SK-N-SH treated with all-trans-retinoic acid at 6 μM for 48 hours (cell line): Measurements from ENCODE around the gene ADAMTS10.
"Not testable (repeated sequence)": the region's sequence is repeated elsewhere in the genome, so short reads cannot be mapped to it uniquely, and the experiment has no call there.

Experiments
- ATAC-seq: fragments of 200-7000 bp; cut with Tn5 transposase; 3 replicates; pipeline ENCODE4 v1.9.1; 2020; ENCODE audit warnings: mild to moderate bottlenecking, moderate library complexity
- ARNTL ChIP-seq: fragments of 450-650 bp; formaldehyde crosslinking; IDR thresholded peaks from 2 replicates; pipeline ENCODE4 v1.5.0; 2020; ENCODE audit warnings: low read depth, mild to moderate bottlenecking, moderate library complexity, borderline replicate concordance
- BACH2 ChIP-seq: fragments of 250-450 bp; sonication (Bioruptor Pico); IDR thresholded peaks from 2 replicates; pipeline ENCODE4 v1.9.0; 2021; ENCODE audit warnings: mild to moderate bottlenecking, borderline replicate concordance
- CSDC2 ChIP-seq: fragments of 250-450 bp; sonication (Bioruptor Pico); IDR thresholded peaks from 2 replicates; pipeline ENCODE4 v1.5.0; 2020; ENCODE audit warnings: mild to moderate bottlenecking, moderate library complexity
- ESRRG ChIP-seq: fragments of 250-450 bp; sonication (Bioruptor Pico); IDR thresholded peaks from 2 replicates; pipeline ENCODE4 v1.6.1; 2021; ENCODE audit warnings: mild to moderate bottlenecking
- GLIS3 ChIP-seq: fragments of 250-450 bp; sonication (Bioruptor Pico); IDR thresholded peaks from 2 replicates; pipeline ENCODE4 v1.5.0; 2020; ENCODE audit warnings: mild to moderate bottlenecking, moderate library complexity
- ISL1 ChIP-seq: fragments of 250-450 bp; sonication (Bioruptor Pico); IDR thresholded peaks from 2 replicates; pipeline ENCODE4 v2.1.2; 2022; ENCODE audit warnings: mild to moderate bottlenecking, moderate library complexity
- OSR1 ChIP-seq: fragments of 250-450 bp; sonication (Bioruptor Pico); IDR thresholded peaks from 2 replicates; pipeline ENCODE4 v1.8.0; 2022; ENCODE audit warnings: moderate library complexity, mild to moderate bottlenecking, inconsistent platforms
- RARB ChIP-seq: fragments of 250-450 bp; sonication (Bioruptor Pico); IDR thresholded peaks from 2 replicates; pipeline ENCODE4 v1.8.0; 2021; ENCODE audit warnings: mild to moderate bottlenecking, moderate library complexity
- SNAI2 ChIP-seq: fragments of 250-450 bp; sonication (Bioruptor Pico); IDR thresholded peaks from 2 replicates; pipeline ENCODE4 v1.5.0; 2020; ENCODE audit warnings: mild to moderate bottlenecking, moderate library complexity
- TCF4 ChIP-seq: fragments of 250-450 bp; sonication (Bioruptor Pico); IDR thresholded peaks from 2 replicates; pipeline ENCODE4 v1.8.0; 2021; ENCODE audit warnings: mild to moderate bottlenecking, moderate library complexity, borderline replicate concordance
- TOX ChIP-seq: fragments of 250-450 bp; sonication (Bioruptor Pico); IDR thresholded peaks from 2 replicates; pipeline ENCODE4 v1.8.0; 2021; ENCODE audit warnings: mild to moderate bottlenecking, moderate library complexity, borderline replicate concordance
- ZC3H10 ChIP-seq: fragments of 250-450 bp; sonication (Bioruptor Pico); IDR thresholded peaks from 2 replicates; pipeline ENCODE4 v1.5.1; 2021; ENCODE audit warnings: mild to moderate bottlenecking, moderate library complexity
- ZFP3 ChIP-seq: fragments of 250-450 bp; sonication (Bioruptor Pico); IDR thresholded peaks from 2 replicates; pipeline ENCODE4 v1.5.0; 2020; ENCODE audit warnings: mild to moderate bottlenecking, moderate library complexity
- ZNF565 ChIP-seq: fragments of 450-650 bp; formaldehyde crosslinking; conservative IDR thresholded peaks from 2 replicates; pipeline ENCODE4 v1.5.0; 2020; ENCODE audit warnings: low read depth, mild to moderate bottlenecking, moderate library complexity
- ZNF70 ChIP-seq: fragments of 450-650 bp; formaldehyde crosslinking; IDR thresholded peaks from 2 replicates; pipeline ENCODE4 v1.5.0; 2020; ENCODE audit warnings: mild to moderate bottlenecking, moderate library complexity
- ZNF8 ChIP-seq: fragments of 450-650 bp; formaldehyde crosslinking; IDR thresholded peaks from 2 replicates; pipeline ENCODE4 v1.5.0; 2020; ENCODE audit warnings: mild to moderate bottlenecking, moderate library complexity
- TF ChIP-seq, protein P1 (sequence below): fragments of 250-450 bp; sonication (Bioruptor Pico); IDR thresholded peaks from 2 replicates; pipeline ENCODE4 v1.5.1; 2021; ENCODE audit warnings: mild to moderate bottlenecking, moderate library complexity
- TF ChIP-seq, protein P2 (sequence below): fragments of 250-450 bp; sonication (Bioruptor Pico); IDR thresholded peaks from 2 replicates; pipeline ENCODE4 v1.8.0; 2020; ENCODE audit warnings: mild to moderate bottlenecking, moderate library complexity, borderline replicate concordance
- TF ChIP-seq, protein P3 (sequence below): fragments of 250-450 bp; sonication (Bioruptor Pico); IDR thresholded peaks from 2 replicates; pipeline ENCODE4 v1.8.0; 2021; ENCODE audit warnings: low read depth, mild to moderate bottlenecking, moderate library complexity, borderline replicate concordance
- TF ChIP-seq, protein P4 (sequence below): fragments of 250-450 bp; sonication (Bioruptor Pico); IDR thresholded peaks from 2 replicates; pipeline ENCODE4 v1.5.1; 2020; ENCODE audit warnings: low read depth, mild to moderate bottlenecking, moderate library complexity
- TF ChIP-seq, protein P5 (sequence below): fragments of 250-450 bp; sonication (Bioruptor Pico); IDR thresholded peaks from 2 replicates; pipeline ENCODE4 v1.5.0; 2020; ENCODE audit warnings: mild to moderate bottlenecking, moderate library complexity

Gene ADAMTS10

DNA sequence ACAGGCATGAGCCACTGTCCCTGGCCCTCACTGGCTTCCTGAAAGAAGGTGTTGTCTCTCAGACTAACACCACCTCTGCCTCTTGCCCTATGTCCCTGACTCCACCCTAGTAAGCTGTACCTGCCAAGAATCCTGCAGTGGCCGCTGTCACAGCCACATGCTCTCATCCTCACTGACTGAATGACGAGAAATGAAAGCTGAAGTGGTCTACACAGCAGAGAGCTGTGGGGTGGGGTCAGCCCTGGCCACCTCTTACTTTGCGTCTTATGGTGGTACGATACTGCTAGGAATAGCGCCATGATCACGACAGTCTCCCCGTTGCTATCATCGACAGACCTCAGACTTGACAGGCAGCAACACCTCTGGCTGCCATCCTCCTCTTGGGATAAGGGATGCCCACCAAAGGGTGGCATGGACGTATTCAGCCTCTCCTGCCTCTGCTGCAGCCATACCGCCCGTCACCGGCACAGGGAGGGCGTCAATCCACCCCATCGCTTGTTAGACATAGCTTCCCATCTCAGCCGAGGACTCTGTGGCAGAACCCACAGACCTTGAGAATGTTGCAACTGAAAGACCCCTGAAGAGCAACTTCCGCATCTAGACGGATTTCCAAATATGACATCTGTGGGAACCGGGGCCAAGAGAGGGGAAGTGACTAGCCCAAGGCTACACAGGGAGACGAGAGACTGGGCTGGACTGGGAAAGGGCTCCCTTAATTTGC lies 34.1 kb downstream of the ADAMTS10 start:
- ATAC-seq, result no peak
- TF ChIP-seq TCF4, result no peak

DNA sequence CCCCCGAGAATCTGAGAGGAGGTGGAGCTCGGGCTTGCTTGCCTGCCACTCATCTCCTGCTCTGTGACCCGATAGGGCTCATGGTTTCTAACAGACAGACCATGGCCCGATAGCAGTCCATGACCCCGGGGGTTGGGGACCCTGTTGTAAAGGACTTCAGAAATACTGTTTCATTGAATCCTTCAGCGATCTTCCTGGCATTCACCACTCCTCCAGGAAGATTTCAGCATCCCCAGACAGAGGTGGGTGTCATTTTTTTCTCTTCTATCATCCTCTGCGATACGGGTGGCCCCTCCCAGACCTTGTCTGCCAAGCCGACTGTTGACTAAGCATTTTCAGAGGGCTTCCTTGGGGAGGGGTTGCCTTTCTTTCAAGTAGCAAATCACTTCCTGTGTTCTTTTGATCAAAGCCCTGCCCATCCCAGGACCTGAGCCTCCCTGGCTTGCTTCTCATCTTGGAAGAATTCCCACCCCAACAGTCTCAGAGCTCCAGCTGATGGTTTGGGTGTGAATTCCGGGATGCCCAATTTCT lies 35.0 kb downstream of the ADAMTS10 start:
- TF ChIP-seq ZNF8 (no peak), ZFP3 (no peak), ISL1 (CRISPR knock-in tag) (no peak), ESRRG (no peak), OSR1 (no peak)
- TF ChIP-seq, protein P1, sequence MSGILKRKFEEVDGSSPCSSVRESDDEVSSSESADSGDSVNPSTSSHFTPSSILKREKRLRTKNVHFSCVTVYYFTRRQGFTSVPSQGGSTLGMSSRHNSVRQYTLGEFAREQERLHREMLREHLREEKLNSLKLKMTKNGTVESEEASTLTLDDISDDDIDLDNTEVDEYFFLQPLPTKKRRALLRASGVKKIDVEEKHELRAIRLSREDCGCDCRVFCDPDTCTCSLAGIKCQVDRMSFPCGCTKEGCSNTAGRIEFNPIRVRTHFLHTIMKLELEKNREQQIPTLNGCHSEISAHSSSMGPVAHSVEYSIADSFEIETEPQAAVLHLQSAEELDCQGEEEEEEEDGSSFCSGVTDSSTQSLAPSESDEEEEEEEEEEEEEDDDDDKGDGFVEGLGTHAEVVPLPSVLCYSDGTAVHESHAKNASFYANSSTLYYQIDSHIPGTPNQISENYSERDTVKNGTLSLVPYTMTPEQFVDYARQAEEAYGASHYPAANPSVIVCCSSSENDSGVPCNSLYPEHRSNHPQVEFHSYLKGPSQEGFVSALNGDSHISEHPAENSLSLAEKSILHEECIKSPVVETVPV (CRISPR knock-in tag), result no peak
- TF ChIP-seq, protein P2, sequence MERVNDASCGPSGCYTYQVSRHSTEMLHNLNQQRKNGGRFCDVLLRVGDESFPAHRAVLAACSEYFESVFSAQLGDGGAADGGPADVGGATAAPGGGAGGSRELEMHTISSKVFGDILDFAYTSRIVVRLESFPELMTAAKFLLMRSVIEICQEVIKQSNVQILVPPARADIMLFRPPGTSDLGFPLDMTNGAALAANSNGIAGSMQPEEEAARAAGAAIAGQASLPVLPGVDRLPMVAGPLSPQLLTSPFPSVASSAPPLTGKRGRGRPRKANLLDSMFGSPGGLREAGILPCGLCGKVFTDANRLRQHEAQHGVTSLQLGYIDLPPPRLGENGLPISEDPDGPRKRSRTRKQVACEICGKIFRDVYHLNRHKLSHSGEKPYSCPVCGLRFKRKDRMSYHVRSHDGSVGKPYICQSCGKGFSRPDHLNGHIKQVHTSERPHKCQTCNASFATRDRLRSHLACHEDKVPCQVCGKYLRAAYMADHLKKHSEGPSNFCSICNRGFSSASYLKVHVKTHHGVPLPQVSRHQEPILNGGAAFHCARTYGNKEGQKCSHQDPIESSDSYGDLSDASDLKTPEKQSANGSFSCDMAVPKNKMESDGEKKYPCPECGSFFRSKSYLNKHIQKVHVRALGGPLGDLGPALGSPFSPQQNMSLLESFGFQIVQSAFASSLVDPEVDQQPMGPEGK (CRISPR knock-in tag), result no peak
- no peak for ATAC-seq

DNA sequence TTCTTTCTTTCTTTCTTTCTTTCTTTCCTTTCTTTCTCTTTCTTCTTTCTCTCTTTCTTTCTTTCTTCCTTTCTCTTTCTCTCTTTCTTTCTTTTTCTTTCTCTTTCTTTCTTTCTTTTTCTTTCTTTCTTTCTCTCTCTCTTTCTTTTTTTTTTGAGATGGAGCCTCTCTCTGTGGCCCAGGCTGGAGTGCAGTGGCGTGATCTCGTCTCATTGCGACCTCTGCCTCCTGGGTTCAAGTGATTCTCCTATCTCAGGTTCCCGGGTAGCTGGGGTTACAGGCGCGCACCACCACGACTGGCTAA lies 35.9 kb downstream of the ADAMTS10 start:
- not testable (repeated sequence) for ATAC-seq

DNA sequence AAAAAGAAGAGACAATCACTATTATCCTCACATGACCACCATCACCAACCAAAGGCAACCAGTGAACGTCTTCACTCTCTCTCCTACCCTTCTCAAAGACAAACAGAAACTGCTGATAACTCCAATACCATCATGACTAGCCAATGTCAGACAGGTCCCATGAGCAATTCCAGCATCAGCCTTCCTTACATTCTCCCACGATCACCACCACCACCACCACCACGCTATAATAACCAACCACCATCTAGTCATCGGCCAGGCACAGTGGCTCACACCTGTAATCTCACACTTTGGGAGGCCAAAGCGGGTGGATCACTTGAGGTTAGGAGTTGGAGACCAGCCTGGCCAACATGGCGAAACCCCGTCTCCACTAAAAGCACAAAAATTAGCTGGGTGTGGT lies 37.2 kb downstream of the ADAMTS10 start:
- TF ChIP-seq RARB, result no peak
- TF ChIP-seq BACH2, result no peak
- no peak for TF ChIP-seq ZNF70 (CRISPR knock-in tag)
- TF ChIP-seq ESRRG, result no peak
- no peak for TF ChIP-seq ARNTL
- no peak for TF ChIP-seq ISL1 (CRISPR knock-in tag)
- TF ChIP-seq ZC3H10 (CRISPR knock-in tag), result no peak
- no peak for TF ChIP-seq GLIS3 (CRISPR knock-in tag)
- TF ChIP-seq CSDC2 (CRISPR knock-in tag), result no peak
- TF ChIP-seq ZNF8, result no peak
- TF ChIP-seq OSR1, result no peak
- TF ChIP-seq ZNF565, result no peak
- TF ChIP-seq, protein P3, sequence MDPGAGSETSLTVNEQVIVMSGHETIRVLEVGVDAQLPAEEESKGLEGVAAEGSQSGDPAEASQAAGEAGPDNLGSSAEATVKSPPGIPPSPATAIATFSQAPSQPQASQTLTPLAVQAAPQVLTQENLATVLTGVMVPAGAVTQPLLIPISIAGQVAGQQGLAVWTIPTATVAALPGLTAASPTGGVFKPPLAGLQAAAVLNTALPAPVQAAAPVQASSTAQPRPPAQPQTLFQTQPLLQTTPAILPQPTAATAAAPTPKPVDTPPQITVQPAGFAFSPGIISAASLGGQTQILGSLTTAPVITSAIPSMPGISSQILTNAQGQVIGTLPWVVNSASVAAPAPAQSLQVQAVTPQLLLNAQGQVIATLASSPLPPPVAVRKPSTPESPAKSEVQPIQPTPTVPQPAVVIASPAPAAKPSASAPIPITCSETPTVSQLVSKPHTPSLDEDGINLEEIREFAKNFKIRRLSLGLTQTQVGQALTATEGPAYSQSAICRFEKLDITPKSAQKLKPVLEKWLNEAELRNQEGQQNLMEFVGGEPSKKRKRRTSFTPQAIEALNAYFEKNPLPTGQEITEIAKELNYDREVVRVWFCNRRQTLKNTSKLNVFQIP (CRISPR knock-in tag), result no peak
- no peak for TF ChIP-seq TOX (CRISPR knock-in tag)
- TF ChIP-seq, protein P4, sequence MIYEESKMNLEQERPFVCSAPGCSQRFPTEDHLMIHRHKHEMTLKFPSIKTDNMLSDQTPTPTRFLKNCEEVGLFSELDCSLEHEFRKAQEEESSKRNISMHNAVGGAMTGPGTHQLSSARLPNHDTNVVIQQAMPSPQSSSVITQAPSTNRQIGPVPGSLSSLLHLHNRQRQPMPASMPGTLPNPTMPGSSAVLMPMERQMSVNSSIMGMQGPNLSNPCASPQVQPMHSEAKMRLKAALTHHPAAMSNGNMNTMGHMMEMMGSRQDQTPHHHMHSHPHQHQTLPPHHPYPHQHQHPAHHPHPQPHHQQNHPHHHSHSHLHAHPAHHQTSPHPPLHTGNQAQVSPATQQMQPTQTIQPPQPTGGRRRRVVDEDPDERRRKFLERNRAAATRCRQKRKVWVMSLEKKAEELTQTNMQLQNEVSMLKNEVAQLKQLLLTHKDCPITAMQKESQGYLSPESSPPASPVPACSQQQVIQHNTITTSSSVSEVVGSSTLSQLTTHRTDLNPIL (CRISPR knock-in tag), result no peak
- TF ChIP-seq TCF4, result no peak
- no peak for TF ChIP-seq SNAI2
- TF ChIP-seq, protein P5, sequence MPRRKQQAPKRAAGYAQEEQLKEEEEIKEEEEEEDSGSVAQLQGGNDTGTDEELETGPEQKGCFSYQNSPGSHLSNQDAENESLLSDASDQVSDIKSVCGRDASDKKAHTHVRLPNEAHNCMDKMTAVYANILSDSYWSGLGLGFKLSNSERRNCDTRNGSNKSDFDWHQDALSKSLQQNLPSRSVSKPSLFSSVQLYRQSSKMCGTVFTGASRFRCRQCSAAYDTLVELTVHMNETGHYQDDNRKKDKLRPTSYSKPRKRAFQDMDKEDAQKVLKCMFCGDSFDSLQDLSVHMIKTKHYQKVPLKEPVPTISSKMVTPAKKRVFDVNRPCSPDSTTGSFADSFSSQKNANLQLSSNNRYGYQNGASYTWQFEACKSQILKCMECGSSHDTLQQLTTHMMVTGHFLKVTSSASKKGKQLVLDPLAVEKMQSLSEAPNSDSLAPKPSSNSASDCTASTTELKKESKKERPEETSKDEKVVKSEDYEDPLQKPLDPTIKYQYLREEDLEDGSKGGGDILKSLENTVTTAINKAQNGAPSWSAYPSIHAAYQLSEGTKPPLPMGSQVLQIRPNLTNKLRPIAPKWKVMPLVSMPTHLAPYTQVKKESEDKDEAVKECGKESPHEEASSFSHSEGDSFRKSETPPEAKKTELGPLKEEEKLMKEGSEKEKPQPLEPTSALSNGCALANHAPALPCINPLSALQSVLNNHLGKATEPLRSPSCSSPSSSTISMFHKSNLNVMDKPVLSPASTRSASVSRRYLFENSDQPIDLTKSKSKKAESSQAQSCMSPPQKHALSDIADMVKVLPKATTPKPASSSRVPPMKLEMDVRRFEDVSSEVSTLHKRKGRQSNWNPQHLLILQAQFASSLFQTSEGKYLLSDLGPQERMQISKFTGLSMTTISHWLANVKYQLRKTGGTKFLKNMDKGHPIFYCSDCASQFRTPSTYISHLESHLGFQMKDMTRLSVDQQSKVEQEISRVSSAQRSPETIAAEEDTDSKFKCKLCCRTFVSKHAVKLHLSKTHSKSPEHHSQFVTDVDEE, result no peak
- TF ChIP-seq, protein P1 (CRISPR knock-in tag), result no peak
- TF ChIP-seq ZFP3, result no peak
- ATAC-seq, result no peak
